T47D (cell line): ENCODE measurements around the gene PCDHA5.
A peak's percentile ranks its signal among the peaks of the same experiment; 100 is the strongest.
"Not testable (repeated sequence)": the region's sequence is repeated elsewhere in the genome, so short reads cannot be mapped to it uniquely, and the experiment has no call there.

Experiments
- DNase-seq, 2 experiments: peaks; one replicate each; pipeline versions ENCODE4 v3.0.0 to v3.0.0-alpha.2; 2011 to 2012; ENCODE audit warnings: low read depth in 1 of 2, low spot score in 1 of 2
- JUND ChIP-seq: IDR thresholded peaks from 2 replicates; pipeline ENCODE4 v1.6.1; 2012; ENCODE audit warnings: low read depth
- in situ Hi-C: cut with HindIII; loops from 2 replicates; pipeline ENCODE4 v1.10.0; 2016; ENCODE audit warnings: low sequenced_read_pairs, low pct_unique_long_range_greater_than_20kb

The PCDHA5 gene

GRCh38 chr5:140833993-140834392, 12.6 kb downstream of the PCDHA5 start, which contains the start of gene PCDHA7:
PCDHA7 (plus strand) TSS chr5:140834269; CDS start chr5:140834384, 115 bp downstream.
- in situ Hi-C loops = no loop called here
- no peak for DNase-seq
- TF ChIP-seq JUND = no peak

GRCh38 chr5:140834439-140835008, 13.1 kb downstream of the PCDHA5 start:
- DNase-seq, in situ Hi-C loops: not testable (repeated sequence)

- in situ Hi-C loops = no loop called here
- no peak for TF ChIP-seq JUND
- DNase-seq = no peak
Measured at GRCh38 chr5:140835622-140836510, 14.5 kb downstream of the PCDHA5 start.

- in situ Hi-C loops = no loop called here
- DNase-seq = peak in 1 of 2 experiments; percentile 13
- TF ChIP-seq JUND = no peak
Measured at GRCh38 chr5:140840978-140841962, 19.9 kb downstream of the PCDHA5 start, which contains the start of gene PCDHA8. PCDHA8 (plus strand) TSS chr5:140841187; CDS start chr5:140841322, 135 bp downstream.

- DNase-seq = no peak
Measured at GRCh38 chr5:140842798-140843733, 21.7 kb downstream of the PCDHA5 start.

GRCh38 chr5:140848139-140849102, 27.0 kb downstream of the PCDHA5 start, which contains the start of gene PCDHA9:
PCDHA9 (plus strand) TSS chr5:140848382; CDS start chr5:140848496, 114 bp downstream.
- in situ Hi-C loops, DNase-seq: not testable (repeated sequence)

More at GRCh38 chr5:140842798-140843733, 21.7 kb downstream of the PCDHA5 start:
- TF ChIP-seq JUND = no peak
- in situ Hi-C loops = no loop called here

- DNase-seq, in situ Hi-C loops: not testable (repeated sequence)
Measured at GRCh38 chr5:140849831-140850634, 28.6 kb downstream of the PCDHA5 start.

- no peak for TF ChIP-seq JUND
- DNase-seq = peak in 1 of 2 experiments; percentile 12
- in situ Hi-C loops = no loop called here
Measured at GRCh38 chr5:140855772-140856674, 34.6 kb downstream of the PCDHA5 start, which contains the start of gene PCDHA10. PCDHA10 (plus strand) TSS chr5:140855897; CDS start chr5:140856049, 152 bp downstream.
